ENCODE results near the gene NAA40. TPM values are rescaled to one million over a fixed set of nuclear protein-coding genes. Genes with fewer than 3 reads are reported as not detected.
A peak's percentile ranks its signal among the peaks of the same experiment; 100 is the strongest.
"Not testable (repeated sequence)": the region's sequence is repeated elsewhere in the genome, so short reads cannot be mapped to it uniquely, and the experiment has no call there.

Gene NAA40
- total RNA-seq, 1 experiment from 2014 or later: 44.4 TPM

DNA sequence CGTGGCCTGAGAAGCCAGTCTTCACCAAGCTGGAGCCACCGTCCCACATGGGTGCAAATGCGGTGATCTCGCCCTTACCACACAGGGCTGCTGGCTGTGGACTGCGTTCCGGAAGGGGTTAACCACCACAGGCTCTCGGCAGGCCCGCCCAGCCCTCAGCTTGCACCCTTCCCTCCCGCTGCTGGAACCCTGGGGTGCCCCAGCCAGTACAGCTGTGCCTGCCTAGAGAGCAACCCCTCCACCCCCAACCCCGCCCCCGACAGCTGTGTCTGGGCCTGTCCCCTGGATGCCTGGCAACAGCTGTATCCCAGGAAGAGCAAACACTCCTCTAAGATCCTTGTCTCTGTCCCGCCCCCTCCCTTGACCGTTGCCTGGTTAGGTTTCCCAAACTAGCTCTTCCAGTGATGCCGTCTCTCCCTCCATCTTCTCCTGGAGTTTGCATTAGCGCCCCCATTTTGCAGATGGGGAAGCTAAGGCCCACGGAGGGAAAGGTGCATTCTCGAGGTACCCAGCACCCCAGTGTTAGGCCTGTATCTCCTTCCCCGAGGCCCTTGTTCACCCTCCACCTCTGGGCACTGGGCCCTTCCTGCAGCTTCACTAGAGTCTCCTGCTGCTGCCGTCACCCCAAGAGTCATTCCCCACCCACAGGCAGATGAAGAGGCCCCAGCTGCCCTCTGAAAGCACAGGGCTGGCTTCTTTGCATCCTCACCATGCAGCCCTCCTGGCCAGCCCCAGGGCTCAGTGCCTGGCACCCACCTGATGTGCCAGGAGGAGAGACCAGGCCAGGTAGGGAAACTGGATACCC, 23.0 kb downstream of the NAA40 start:
- TF ChIP-seq, protein P1, sequence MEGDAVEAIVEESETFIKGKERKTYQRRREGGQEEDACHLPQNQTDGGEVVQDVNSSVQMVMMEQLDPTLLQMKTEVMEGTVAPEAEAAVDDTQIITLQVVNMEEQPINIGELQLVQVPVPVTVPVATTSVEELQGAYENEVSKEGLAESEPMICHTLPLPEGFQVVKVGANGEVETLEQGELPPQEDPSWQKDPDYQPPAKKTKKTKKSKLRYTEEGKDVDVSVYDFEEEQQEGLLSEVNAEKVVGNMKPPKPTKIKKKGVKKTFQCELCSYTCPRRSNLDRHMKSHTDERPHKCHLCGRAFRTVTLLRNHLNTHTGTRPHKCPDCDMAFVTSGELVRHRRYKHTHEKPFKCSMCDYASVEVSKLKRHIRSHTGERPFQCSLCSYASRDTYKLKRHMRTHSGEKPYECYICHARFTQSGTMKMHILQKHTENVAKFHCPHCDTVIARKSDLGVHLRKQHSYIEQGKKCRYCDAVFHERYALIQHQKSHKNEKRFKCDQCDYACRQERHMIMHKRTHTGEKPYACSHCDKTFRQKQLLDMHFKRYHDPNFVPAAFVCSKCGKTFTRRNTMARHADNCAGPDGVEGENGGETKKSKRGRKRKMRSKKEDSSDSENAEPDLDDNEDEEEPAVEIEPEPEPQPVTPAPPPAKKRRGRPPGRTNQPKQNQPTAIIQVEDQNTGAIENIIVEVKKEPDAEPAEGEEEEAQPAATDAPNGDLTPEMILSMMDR (conservative IDR thresholded peaks at IDR 0.05): no peak
- Histone ChIP-seq H3K4me1 (ENCODE audit: insufficient read depth, low read length) (no peaks in the 10 kb centered on the region), H4K5ac (ENCODE audit: insufficient read length, low read depth, low read length) (no peak overlapping the region), H3K14ac (ENCODE audit: insufficient read depth, low read length) (no peak overlapping the region), H2BK12ac (ENCODE audit: insufficient read length, low read depth, low read length) (no peak overlapping the region), H3T11ph (ENCODE audit: low read length) (no peak overlapping the region), H2AFZ (ENCODE audit: low read length) (no peak overlapping the region), H3K9ac (ENCODE audit: extremely low read depth, insufficient read length, low read length) (no peak overlapping the region), H4K91ac (ENCODE audit: insufficient read length, low read depth, low read length) (no peak overlapping the region), H4K8ac (replicated peaks; ENCODE audit: insufficient read length, low read depth, low read length) (no peak overlapping the region), H3K23me2 (ENCODE audit: insufficient read length, low read depth, low read length, poor library complexity, severe bottlenecking) (no peaks in the 10 kb centered on the region), H2BK20ac (ENCODE audit: low read depth, low read length, poor library complexity, severe bottlenecking) (no peak overlapping the region), H3K79me2 (ENCODE audit: insufficient read depth, low read length) (no peaks in the 10 kb centered on the region), H3K18ac (ENCODE audit: insufficient read length, low read depth, low read length) (no peak overlapping the region), H3K79me1 (ENCODE audit: insufficient read depth, low read depth, low read length, poor library complexity, severe bottlenecking) (no peaks in the 10 kb centered on the region), H2BK120ac (ENCODE audit: low read depth, low read length, poor library complexity, severe bottlenecking) (no peak overlapping the region), H3K4ac (ENCODE audit: low read depth, low read length) (no peak overlapping the region), H3K27me3 (ENCODE audit: insufficient read depth, low read length) (no peaks in the 10 kb centered on the region), H3K9me3 (ENCODE audit: control insufficient read depth, low read depth, low read length) (no peaks in the 10 kb centered on the region), H4K20me1 (ENCODE audit: control insufficient read depth, insufficient read depth, insufficient read length) (no peaks in the 10 kb centered on the region), H3K4me2 (ENCODE audit: insufficient read depth, insufficient read length, low read length) (no peak overlapping the region), H2BK15ac (ENCODE audit: low read depth, low read length) (no peak overlapping the region), H2BK5ac (ENCODE audit: insufficient read length, low read length) (no peak overlapping the region), H3K56ac (ENCODE audit: insufficient read length, low read depth, low read length) (no peak overlapping the region), H3K27ac (ENCODE audit: insufficient read length, low read depth, low read length) (no peak overlapping the region), H2AK5ac (ENCODE audit: insufficient read length, low read length) (no peak overlapping the region), H3K23ac (ENCODE audit: insufficient read length, low read depth, low read length) (no peak overlapping the region)
- peaks cover 5 to 10% of the 10 kb centered on the region in 2 experiments for H3K4me1 Mint-ChIP-seq
- no CpG with 5 or more reads among the region's 19 CpGs for WGBS (ENCODE audit: extremely low coverage, insufficient read length, low lambda C conversion rate)
- no peaks in the 10 kb centered on the region for H3K9me3 Mint-ChIP-seq
- peak; percentile 48 for DNase-seq
- H3K27ac Mint-ChIP-seq: peak overlapping the region in 2 of 3 experiments; percentile 73 to 88; a peak in 4 of 7 replicates
- peaks cover 19% of the 10 kb centered on the region for H3K27me3 Mint-ChIP-seq (ENCODE audit: low read depth)
- H3K4me3 Mint-ChIP-seq: no peak overlapping the region
- no peaks in the 10 kb centered on the region for H3K36me3 Mint-ChIP-seq (ENCODE audit: insufficient read depth in 1 of 3, low read depth in 3 of 3)

DNA sequence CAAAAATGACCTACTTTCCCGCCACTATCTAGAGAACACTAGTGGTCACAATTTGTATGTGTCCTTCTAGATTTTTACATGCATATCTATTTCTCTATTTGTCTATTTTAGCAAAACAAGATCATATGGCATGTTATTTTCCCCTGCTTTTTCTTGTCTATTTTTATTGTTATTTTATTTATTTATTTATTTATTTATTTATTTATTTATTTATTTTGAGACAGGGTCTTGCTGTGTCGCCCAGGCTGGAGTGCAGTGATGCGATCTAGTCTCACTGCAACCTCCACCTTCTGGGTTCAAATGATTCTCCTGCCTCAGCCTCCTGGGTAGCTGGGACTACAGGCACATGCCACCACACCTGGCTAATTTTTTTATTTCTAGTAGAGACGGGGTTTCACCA, 25.1 kb downstream of the NAA40 start:
- H2BK12ac ChIP-seq (ENCODE audit: insufficient read length, low read depth, low read length); H4K8ac ChIP-seq (replicated peaks; ENCODE audit: insufficient read length, low read depth, low read length); H2BK120ac ChIP-seq (ENCODE audit: low read depth, low read length, poor library complexity, severe bottlenecking); H4K20me1 ChIP-seq (ENCODE audit: control insufficient read depth, insufficient read depth, insufficient read length); H3K4me2 ChIP-seq (ENCODE audit: insufficient read depth, insufficient read length, low read length); H2BK5ac ChIP-seq (ENCODE audit: insufficient read length, low read length); H3K4ac ChIP-seq (ENCODE audit: low read depth, low read length); H3K56ac ChIP-seq (ENCODE audit: insufficient read length, low read depth, low read length); H3T11ph ChIP-seq (ENCODE audit: low read length); H3K18ac ChIP-seq (ENCODE audit: insufficient read length, low read depth, low read length); H3K9ac ChIP-seq (ENCODE audit: extremely low read depth, insufficient read length, low read length); H2AK5ac ChIP-seq (ENCODE audit: insufficient read length, low read length); H2AFZ ChIP-seq (ENCODE audit: low read length); DNase-seq; H3K27ac Mint-ChIP-seq; H4K5ac ChIP-seq (ENCODE audit: insufficient read length, low read depth, low read length); H3K27me3 ChIP-seq (ENCODE audit: insufficient read depth, low read length); H4K91ac ChIP-seq (ENCODE audit: insufficient read length, low read depth, low read length); H3K23me2 ChIP-seq (ENCODE audit: insufficient read length, low read depth, low read length, poor library complexity, severe bottlenecking); H3K79me2 ChIP-seq (ENCODE audit: insufficient read depth, low read length); H3K9me3 ChIP-seq (ENCODE audit: control insufficient read depth, low read depth, low read length); H2BK15ac ChIP-seq (ENCODE audit: low read depth, low read length); H3K36me3 Mint-ChIP-seq (ENCODE audit: insufficient read depth in 1 of 3, low read depth in 3 of 3); H3K27ac ChIP-seq (ENCODE audit: insufficient read length, low read depth, low read length); H3K14ac ChIP-seq (ENCODE audit: insufficient read depth, low read length); H3K79me1 ChIP-seq (ENCODE audit: insufficient read depth, low read depth, low read length, poor library complexity, severe bottlenecking); H3K4me3 Mint-ChIP-seq; H3K4me1 ChIP-seq (ENCODE audit: insufficient read depth, low read length); H3K9me3 Mint-ChIP-seq; H3K23ac ChIP-seq (ENCODE audit: insufficient read length, low read depth, low read length); H2BK20ac ChIP-seq (ENCODE audit: low read depth, low read length, poor library complexity, severe bottlenecking); H3K4me1 Mint-ChIP-seq: not testable (repeated sequence)
- H3K27me3 Mint-ChIP-seq (ENCODE audit: low read depth): peaks cover 27% of the 10 kb centered on the region
- WGBS (ENCODE audit: extremely low coverage, insufficient read length, low lambda C conversion rate): no CpG with 5 or more reads among the region's 4 CpGs

All from H9 (cell line).